T-helper 1 cell (primary cell): Measurements from ENCODE around the gene CFAP61.
"Not testable (repeated sequence)": the region's sequence is repeated elsewhere in the genome, so short reads cannot be mapped to it uniquely, and the experiment has no call there.

ENCODE experiments used
- DNase-seq, 5 donors: peaks; one replicate each; pipeline ENCODE4 v3.0.0-alpha.2; 2012 to 2020
- total RNA-seq, 4 donors: gene quantifications; one replicate each; lab custom pipeline; 2026; lab: John Stamatoyannopoulos, UW

The CFAP61 gene
- 0 to 0.15 (median 0) reads per million in 4 donors for total RNA-seq

- DNase-seq, result peak; percentile 94 to 98 (median 97)
These were observed at the start of gene CFAP61, which contains the start of gene CRNKL1 for GRCh38 chr20:20052074-20052970. CFAP61 (plus strand) TSS chr20:20052532; CDS start chr20:20056654, 4,122 bp downstream. CRNKL1 (minus strand) TSS chr20:20052466; CDS start chr20:20052342, 124 bp downstream.

GRCh38 chr20:20003031-20003954, 49.0 kb upstream of the CFAP61 start:
- no peak for DNase-seq

GRCh38 chr20:20003955-20004322, 48.4 kb upstream of the CFAP61 start:
- not testable (repeated sequence) for DNase-seq

- DNase-seq, result no peak
These were observed 47.0 kb upstream of the CFAP61 start for GRCh38 chr20:20005342-20005741.

GRCh38 chr20:20009784-20010253, 42.5 kb upstream of the CFAP61 start:
- no peak for DNase-seq

- DNase-seq, result no peak
These were observed 41.5 kb upstream of the CFAP61 start for GRCh38 chr20:20010639-20011500.

GRCh38 chr20:20012541-20012940, 39.8 kb upstream of the CFAP61 start:
- no peak for DNase-seq

GRCh38 chr20:20014659-20015058, 37.7 kb upstream of the CFAP61 start:
- DNase-seq, result no peak

- peak; percentile 81 to 90 (median 87) for DNase-seq
These were observed 35.1 kb upstream of the CFAP61 start, which contains the start of gene NAA20 for GRCh38 chr20:20017001-20017843. NAA20 (plus strand) TSS chr20:20017362; CDS start chr20:20017397, 35 bp downstream.

- peak in 1 of 5 donors; percentile 16 for DNase-seq
These were observed 34.5 kb upstream of the CFAP61 start for GRCh38 chr20:20017844-20018185.

GRCh38 chr20:20018366-20018765, 34.0 kb upstream of the CFAP61 start:
- no peak for DNase-seq

GRCh38 chr20:20019123-20019522, 33.2 kb upstream of the CFAP61 start:
- DNase-seq, result no peak

- no peak for DNase-seq
These were observed 31.4 kb upstream of the CFAP61 start for GRCh38 chr20:20020908-20021307.

- DNase-seq, result no peak
These were observed 30.5 kb upstream of the CFAP61 start for GRCh38 chr20:20021835-20022234.

GRCh38 chr20:20022498-20022897, 29.8 kb upstream of the CFAP61 start:
- DNase-seq, result peak in 1 of 5 donors; percentile 58

GRCh38 chr20:20023395-20023794, 28.9 kb upstream of the CFAP61 start:
- no peak for DNase-seq

GRCh38 chr20:20024942-20025341, 27.4 kb upstream of the CFAP61 start:
- no peak for DNase-seq

GRCh38 chr20:20027284-20027683, 25.0 kb upstream of the CFAP61 start:
- DNase-seq, result no peak

GRCh38 chr20:20031790-20032189, 20.5 kb upstream of the CFAP61 start:
- DNase-seq, result no peak

- DNase-seq, result no peak
These were observed 17.8 kb upstream of the CFAP61 start for GRCh38 chr20:20034486-20034885.

- no peak for DNase-seq
These were observed 15.6 kb upstream of the CFAP61 start for GRCh38 chr20:20036756-20037155.
